ENCODE measurements around the gene DHRSX. TPM values are rescaled to one million over a fixed set of nuclear protein-coding genes. Genes with fewer than 3 reads are reported as not detected.

The DHRSX gene
- total and polyA plus RNA-seq, 2 of the 13 experiments (the other 11 are each of a cell fraction or from before 2014, with no cell fraction given), result 15.5 to 24.3 TPM

GRCh38 chrX:2425286-2426071, 75.3 kb downstream of the DHRSX start:
- 97% methylated on average over 12 of the region's 13 CpGs for WGBS (ENCODE audit: low lambda C conversion rate)
- TF ChIP-seq STAG1 (CRISPR knock-in tag; IDR thresholded peaks at IDR 0.05) (peak; percentile 30), CTCF (CRISPR knock-in tag; IDR thresholded peaks at IDR 0.05) (peak; percentile 30; the same call in 1 of the 2 replicates), YEATS2 (CRISPR knock-in tag; IDR thresholded peaks at IDR 0.05; ENCODE audit: borderline replicate concordance) (no peak)
- Histone ChIP-seq H4K20me1 (ENCODE audit: insufficient read depth, low read length) (no peaks in the 10 kb centered on the region), H3K4me2 (ENCODE audit: low read depth, low read length) (no peak overlapping the region), H3K79me2 (ENCODE audit: insufficient read depth, low read length) (no peaks in the 10 kb centered on the region), H3K4me1 (ENCODE audit: insufficient read depth, low read length) (peaks cover 9% of the 10 kb centered on the region; the same call in 1 of the 2 replicates), H3K4me3 (replicated peaks in 1 of 3; ENCODE audit: insufficient read depth in 1 of 3, low read depth in 2 of 3, low read length in 3 of 3) (no peak overlapping the region), H3K9ac (ENCODE audit: insufficient read depth, low read depth, low read length) (no peak overlapping the region), H3K27ac (ENCODE audit: extremely low read length, insufficient read depth, low read length) (no peak overlapping the region), H2AFZ (ENCODE audit: low read length) (no peak overlapping the region), H3K36me3 (replicated peaks in 1 of 2; ENCODE audit: control insufficient read depth in 1 of 2, insufficient read depth in 2 of 2, low read length in 2 of 2) (peaks cover 0 to 14% of the 10 kb centered on the region in 2 experiments; a peak in 2 of 5 replicates), H3K27me3 (ENCODE audit: control insufficient read depth in 1 of 2, insufficient read depth in 2 of 2, low read length in 2 of 2) (no peaks in the 10 kb centered on the region), H3K9me3 (ENCODE audit: low read length) (no peaks in the 10 kb centered on the region)
- POLR2A ChIA-PET, result no interaction called here
- ATAC-seq (no peak), FAIRE-seq (no peak), DNase-seq (ENCODE audit: low spot score) (peak; percentile 10)
- intact Hi-C loops (cut with micrococcal nuclease; ENCODE audit: unreplicated experiment) (no loop called here), in situ Hi-C loops (cut with HindIII; ENCODE audit: extremely low pct_ligation_motif_present, low pct_unique_long_range_greater_than_20kb) (no loop called here)
- CTCF ChIA-PET (ENCODE audit: low intra/inter-chr PET ratio, low total read pairs), result no interaction called here
- no TSS peak for BruUV-seq (replicated peaks)

- ATAC-seq (no peak), DNase-seq (ENCODE audit: low spot score) (no peak), FAIRE-seq (no peak)
- 82% methylated on average over 2 of the region's 2 CpGs for WGBS (ENCODE audit: low lambda C conversion rate)
- peaks cover 9% of the 10 kb centered on the region; the same call in 1 of the 2 replicates for H3K4me1 ChIP-seq (ENCODE audit: insufficient read depth, low read length)
- ChIA-PET CTCF (ENCODE audit: low intra/inter-chr PET ratio, low total read pairs) (no interaction called here), POLR2A (no interaction called here)
- no peaks in the 10 kb centered on the region for H3K27me3 ChIP-seq (ENCODE audit: control insufficient read depth in 1 of 2, insufficient read depth in 2 of 2, low read length in 2 of 2)
- no peak overlapping the region for H3K27ac ChIP-seq (ENCODE audit: extremely low read length, insufficient read depth, low read length)
- H3K9me3 ChIP-seq (ENCODE audit: low read length), result no peaks in the 10 kb centered on the region
- H3K9ac ChIP-seq (ENCODE audit: insufficient read depth, low read depth, low read length), result no peak overlapping the region
- peaks cover 0 to 14% of the 10 kb centered on the region in 2 experiments; a peak in 2 of 5 replicates for H3K36me3 ChIP-seq (replicated peaks in 1 of 2; ENCODE audit: control insufficient read depth in 1 of 2, insufficient read depth in 2 of 2, low read length in 2 of 2)
- no peak overlapping the region for H3K4me2 ChIP-seq (ENCODE audit: low read depth, low read length)
- no peak for TF ChIP-seq ZZZ3 (CRISPR knock-in tag; IDR thresholded peaks at IDR 0.05; ENCODE audit: borderline replicate concordance)
- no peak for TF ChIP-seq RAD51 (IDR thresholded peaks at IDR 0.05; ENCODE audit: borderline replicate concordance)
- TF ChIP-seq ZNF746 (CRISPR knock-in tag; IDR thresholded peaks at IDR 0.05), result no peak
- H2AFZ ChIP-seq (ENCODE audit: low read length), result no peak overlapping the region
- no peaks in the 10 kb centered on the region for H3K79me2 ChIP-seq (ENCODE audit: insufficient read depth, low read length)
- H3K4me3 ChIP-seq (replicated peaks in 1 of 3; ENCODE audit: insufficient read depth in 1 of 3, low read depth in 2 of 3, low read length in 3 of 3), result no peak overlapping the region
- intact Hi-C loops (cut with micrococcal nuclease; ENCODE audit: unreplicated experiment) (no loop called here), in situ Hi-C loops (cut with HindIII; ENCODE audit: extremely low pct_ligation_motif_present, low pct_unique_long_range_greater_than_20kb) (no loop called here)
- no TSS peak for BruUV-seq (replicated peaks)
- H4K20me1 ChIP-seq (ENCODE audit: insufficient read depth, low read length), result no peaks in the 10 kb centered on the region
These were observed 76.5 kb downstream of the DHRSX start for GRCh38 chrX:2424317-2424716.

Measured in HepG2 (cell line).